Measurements from ENCODE around the gene GPC5. TPM values are rescaled to one million over a fixed set of nuclear protein-coding genes. Genes with fewer than 3 reads are reported as not detected.

GPC5 gene
- total and polyA plus RNA-seq, 2 donors (not counting 3 experiments of a cell fraction or from before 2014, with no cell fraction given), result 0.59 to 0.97 TPM

DNA sequence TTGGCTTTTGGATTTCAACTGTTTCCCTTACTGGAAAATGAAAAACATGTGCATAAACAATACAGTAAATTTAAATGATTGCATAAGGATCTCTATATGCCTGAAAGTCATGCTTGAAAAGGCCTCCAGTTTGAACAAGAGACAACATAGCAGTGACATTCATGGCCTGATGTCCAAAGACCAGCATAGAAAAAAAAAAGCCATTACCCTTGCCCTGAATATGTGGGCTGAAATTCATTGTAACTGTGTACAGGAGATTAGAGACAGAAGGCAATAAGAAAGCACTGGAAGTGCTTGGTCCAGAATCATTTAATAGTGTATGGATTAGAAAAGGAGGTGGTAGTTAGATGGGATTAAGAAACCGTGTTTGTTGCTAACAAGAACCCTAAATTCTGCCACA is 35.5 kb upstream of the GPC5 start:
- TF ChIP-seq POLR2AphosphoS5 (IDR thresholded peaks at IDR 0.05; ENCODE audit: insufficient read depth, low read depth, low read length), result no peak
- no peak for TF ChIP-seq GATA2 (IDR thresholded peaks at IDR 0.05; ENCODE audit: insufficient read depth, insufficient read length, low read depth, low read length)
- H3K27me3 ChIP-seq (ENCODE audit: control insufficient read depth in 2 of 2, insufficient read depth in 2 of 2, low read length in 2 of 2), result no peaks in the 10 kb centered on the region
- no peaks in the 10 kb centered on the region for H3K79me2 ChIP-seq (ENCODE audit: control insufficient read depth, insufficient read depth, low read length)
- H2AFZ ChIP-seq (ENCODE audit: low read depth, low read length), result no peak overlapping the region
- H3K4me2 ChIP-seq (ENCODE audit: insufficient read depth, low read length), result no peak overlapping the region
- POLR2A ChIA-PET, result no interaction called here
- H3K4me1 ChIP-seq (ENCODE audit: control insufficient read depth, extremely low read depth, insufficient read depth, low read length), result no peaks in the 10 kb centered on the region
- no peak overlapping the region for H3K27ac ChIP-seq (ENCODE audit: insufficient read depth, low read depth, low read length)
- peaks cover 2% of the 10 kb centered on the region for H3K9me1 ChIP-seq (replicated peaks; ENCODE audit: control insufficient read depth, extremely low read depth, insufficient read depth, low read length)
- no peak overlapping the region for H3K4me3 ChIP-seq (replicated peaks in 1 of 3; ENCODE audit: insufficient read depth in 1 of 3, low read depth in 1 of 3, low read length in 3 of 3)
- peaks cover 2% of the 10 kb centered on the region in 2 experiments for H3K36me3 ChIP-seq (ENCODE audit: control insufficient read depth in 2 of 2, extremely low read depth in 1 of 2, insufficient read depth in 2 of 2, low read length in 2 of 2)
- no TSS peak for BruUV-seq (replicated peaks)
- CTCF ChIA-PET, result no interaction called here
- FAIRE-seq, result no peak
- no peak overlapping the region for H3K9ac ChIP-seq (replicated peaks; ENCODE audit: extremely low read depth, insufficient read depth, low read length)
- H4K20me1 ChIP-seq (replicated peaks; ENCODE audit: control insufficient read depth, extremely low read depth, insufficient read depth, low read length), result peaks cover 2% of the 10 kb centered on the region
- dilution Hi-C loops (cut with MboI; ENCODE audit: extremely low pct_ligation_motif_present, low sequenced_read_pairs), result no loop called here
- intact Hi-C loops (cut with micrococcal nuclease), result no loop called here
- H3K9me3 ChIP-seq (replicated peaks; ENCODE audit: control insufficient read depth, insufficient read depth, low read length), result no peaks in the 10 kb centered on the region
- DNase-seq (ENCODE audit: low read depth, low spot score), result no peak

DNA sequence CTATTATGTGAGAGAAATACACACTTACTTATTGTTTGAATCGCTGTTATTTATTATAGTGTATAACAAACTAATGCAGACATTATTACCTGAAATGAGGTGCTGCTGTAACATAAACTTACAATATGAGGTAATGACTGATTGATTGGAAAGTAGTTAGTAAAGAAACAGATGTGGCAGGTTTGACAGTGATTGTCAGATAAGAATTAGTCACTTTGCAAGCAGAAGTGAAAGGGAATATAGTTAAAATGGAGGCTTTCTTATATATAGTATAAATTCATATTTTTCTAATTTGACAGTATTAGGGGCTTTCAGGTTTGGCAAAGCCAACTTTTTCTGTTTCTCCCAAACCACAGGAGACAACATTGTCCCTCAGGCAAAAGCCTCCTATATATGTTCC is 30.3 kb upstream of the GPC5 start:
- FAIRE-seq, result no peak
- Histone ChIP-seq H4K20me1 (replicated peaks; ENCODE audit: control insufficient read depth, extremely low read depth, insufficient read depth, low read length) (no peaks in the 10 kb centered on the region), H3K36me3 (ENCODE audit: control insufficient read depth in 2 of 2, extremely low read depth in 1 of 2, insufficient read depth in 2 of 2, low read length in 2 of 2) (no peaks in the 10 kb centered on the region), H3K9me3 (replicated peaks; ENCODE audit: control insufficient read depth, insufficient read depth, low read length) (no peaks in the 10 kb centered on the region), H3K4me2 (ENCODE audit: insufficient read depth, low read length) (no peak overlapping the region), H2AFZ (ENCODE audit: low read depth, low read length) (no peak overlapping the region), H3K79me2 (ENCODE audit: control insufficient read depth, insufficient read depth, low read length) (no peaks in the 10 kb centered on the region), H3K4me3 (replicated peaks in 1 of 3; ENCODE audit: insufficient read depth in 1 of 3, low read depth in 1 of 3, low read length in 3 of 3) (no peak overlapping the region), H3K27me3 (ENCODE audit: control insufficient read depth in 2 of 2, insufficient read depth in 2 of 2, low read length in 2 of 2) (peaks cover 0 to 4% of the 10 kb centered on the region in 2 experiments), H3K27ac (ENCODE audit: insufficient read depth, low read depth, low read length) (no peak overlapping the region), H3K9ac (replicated peaks; ENCODE audit: extremely low read depth, insufficient read depth, low read length) (no peak overlapping the region), H3K9me1 (replicated peaks; ENCODE audit: control insufficient read depth, extremely low read depth, insufficient read depth, low read length) (no peaks in the 10 kb centered on the region), H3K4me1 (ENCODE audit: control insufficient read depth, extremely low read depth, insufficient read depth, low read length) (peaks cover 6% of the 10 kb centered on the region)
- no peak for TF ChIP-seq GATA2 (IDR thresholded peaks at IDR 0.05; ENCODE audit: insufficient read depth, insufficient read length, low read depth, low read length)
- TF ChIP-seq EZH2 (IDR thresholded peaks at IDR 0.05; ENCODE audit: borderline replicate concordance, low read depth, low read length, severe bottlenecking), result no peak
- TF ChIP-seq, protein P1, sequence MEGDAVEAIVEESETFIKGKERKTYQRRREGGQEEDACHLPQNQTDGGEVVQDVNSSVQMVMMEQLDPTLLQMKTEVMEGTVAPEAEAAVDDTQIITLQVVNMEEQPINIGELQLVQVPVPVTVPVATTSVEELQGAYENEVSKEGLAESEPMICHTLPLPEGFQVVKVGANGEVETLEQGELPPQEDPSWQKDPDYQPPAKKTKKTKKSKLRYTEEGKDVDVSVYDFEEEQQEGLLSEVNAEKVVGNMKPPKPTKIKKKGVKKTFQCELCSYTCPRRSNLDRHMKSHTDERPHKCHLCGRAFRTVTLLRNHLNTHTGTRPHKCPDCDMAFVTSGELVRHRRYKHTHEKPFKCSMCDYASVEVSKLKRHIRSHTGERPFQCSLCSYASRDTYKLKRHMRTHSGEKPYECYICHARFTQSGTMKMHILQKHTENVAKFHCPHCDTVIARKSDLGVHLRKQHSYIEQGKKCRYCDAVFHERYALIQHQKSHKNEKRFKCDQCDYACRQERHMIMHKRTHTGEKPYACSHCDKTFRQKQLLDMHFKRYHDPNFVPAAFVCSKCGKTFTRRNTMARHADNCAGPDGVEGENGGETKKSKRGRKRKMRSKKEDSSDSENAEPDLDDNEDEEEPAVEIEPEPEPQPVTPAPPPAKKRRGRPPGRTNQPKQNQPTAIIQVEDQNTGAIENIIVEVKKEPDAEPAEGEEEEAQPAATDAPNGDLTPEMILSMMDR (IDR thresholded peaks at IDR 0.05; ENCODE audit: extremely low read depth in 1 of 2, insufficient read depth in 1 of 2, low read depth in 1 of 2, low read length in 2 of 2), result no peak
- no peak for TF ChIP-seq POLR2A (IDR thresholded peaks at IDR 0.05; ENCODE audit: low read depth, low read length)
- no peak for TF ChIP-seq POLR2AphosphoS5 (IDR thresholded peaks at IDR 0.05; ENCODE audit: insufficient read depth, low read depth, low read length)
- no peak for TF ChIP-seq JUN (IDR thresholded peaks at IDR 0.05; ENCODE audit: borderline replicate concordance, insufficient read depth, insufficient read length, low read depth)
- TF ChIP-seq FOS (IDR thresholded peaks at IDR 0.05; ENCODE audit: borderline replicate concordance, insufficient read depth, low read length), result no peak
- TF ChIP-seq, protein P2, sequence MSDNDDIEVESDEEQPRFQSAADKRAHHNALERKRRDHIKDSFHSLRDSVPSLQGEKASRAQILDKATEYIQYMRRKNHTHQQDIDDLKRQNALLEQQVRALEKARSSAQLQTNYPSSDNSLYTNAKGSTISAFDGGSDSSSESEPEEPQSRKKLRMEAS (IDR thresholded peaks at IDR 0.05; ENCODE audit: insufficient read depth, insufficient read length), result no peak
- TF ChIP-seq MYC (IDR thresholded peaks at IDR 0.05; ENCODE audit: low read depth, low read length), result no peak
- DNase-seq (ENCODE audit: low read depth, low spot score), result no peak
- intact Hi-C loops (cut with micrococcal nuclease), result no loop called here
- ChIA-PET POLR2A (no interaction called here), CTCF (no interaction called here)
- dilution Hi-C loops (cut with MboI; ENCODE audit: extremely low pct_ligation_motif_present, low sequenced_read_pairs), result no loop called here
- no TSS peak for BruUV-seq (replicated peaks)

Data from endothelial cell of umbilical vein (primary cell).